HG02610 (cell line): ENCODE results near the gene QRFP.

Experiments
- ATAC-seq: cut with Tn5 transposase; IDR thresholded peaks from one replicate; pipeline ENCODE4 v1.9.1; 2021; ENCODE audit warnings: mild to moderate bottlenecking, moderate library complexity; ENCODE audit not compliant: unreplicated experiment

Gene QRFP

GRCh38 chr9:130905902-130906734 is 9.5 kb upstream of the QRFP start:
- no peak for ATAC-seq

GRCh38 chr9:130905125-130905901 is 8.7 kb upstream of the QRFP start:
- ATAC-seq = no peak

GRCh38 chr9:130904070-130905044 is 7.7 kb upstream of the QRFP start:
- ATAC-seq = no peak

- no peak for ATAC-seq
Measured at GRCh38 chr9:130903194-130904069, 6.8 kb upstream of the QRFP start.

GRCh38 chr9:130902204-130903185 is 5.9 kb upstream of the QRFP start:
- ATAC-seq = no peak

- no peak for ATAC-seq
Measured at GRCh38 chr9:130901498-130902203, 5.0 kb upstream of the QRFP start.

- ATAC-seq = no peak
Measured at GRCh38 chr9:130900701-130901497, 4.3 kb upstream of the QRFP start.

GRCh38 chr9:130899051-130899748 is 2.6 kb upstream of the QRFP start:
- ATAC-seq = no peak

GRCh38 chr9:130898552-130898852 is 1.9 kb upstream of the QRFP start:
- no peak for ATAC-seq

GRCh38 chr9:130897848-130898551 is 1.4 kb upstream of the QRFP start:
- no peak for ATAC-seq

GRCh38 chr9:130897105-130897751 is 616 bp upstream of the QRFP start:
- ATAC-seq = no peak

GRCh38 chr9:130895481-130896232 is 955 bp downstream of the QRFP start:
- ATAC-seq = no peak

- ATAC-seq = no peak
Measured at GRCh38 chr9:130895038-130895437, 1.6 kb downstream of the QRFP start.

GRCh38 chr9:130894546-130894945 is 2.1 kb downstream of the QRFP start:
- ATAC-seq = no peak
